ENCODE data around the gene TRIM69. TPM values are rescaled to one million over a fixed set of nuclear protein-coding genes. Genes with fewer than 3 reads are reported as not detected.
"Not testable (repeated sequence)": the region's sequence is repeated elsewhere in the genome, so short reads cannot be mapped to it uniquely, and the experiment has no call there.

TRIM69 gene
- total and polyA plus RNA-seq, 2 of the 8 experiments (the other 6 are each of a cell fraction or from before 2014, with no cell fraction given): 4.3 to 6.2 TPM

GRCh38 chr15:44739222-44739847 lies 3.0 kb downstream of the TRIM69 start:
- not testable (repeated sequence) for H3K4me1 ChIP-seq (replicated peaks in 1 of 4; ENCODE audit: control insufficient read depth in 3 of 4, insufficient read depth in 4 of 4, low read length in 3 of 4); H2BK15ac ChIP-seq (ENCODE audit: low read length); H3K23me2 ChIP-seq (ENCODE audit: low read depth, low read length); H3K9ac ChIP-seq (replicated peaks in 1 of 4; ENCODE audit: extremely low read depth in 1 of 4, low read depth in 3 of 4, low read length in 3 of 4); H4K8ac ChIP-seq (ENCODE audit: extremely low read depth, insufficient read depth, low read length); H3K4ac ChIP-seq (replicated peaks; ENCODE audit: insufficient read length, low read depth, low read length); H3K79me1 ChIP-seq (ENCODE audit: low read depth, low read length); FAIRE-seq; H3K14ac ChIP-seq (ENCODE audit: insufficient read length); H2AK5ac ChIP-seq (ENCODE audit: low read depth, low read length); H3K9me3 ChIP-seq (ENCODE audit: insufficient read depth in 2 of 2, low read depth in 1 of 2, low read length in 1 of 2); H3K4me2 ChIP-seq (ENCODE audit: insufficient read depth in 1 of 2, low read depth in 2 of 2, low read length in 2 of 2); H3K56ac ChIP-seq (replicated peaks; ENCODE audit: insufficient read length, low read depth, low read length); H3K27me3 ChIP-seq (replicated peaks in 1 of 4; ENCODE audit: control insufficient read depth in 3 of 4, extremely low read depth in 1 of 4, insufficient read depth in 3 of 4, low read length in 3 of 4); H3K18ac ChIP-seq (ENCODE audit: extremely low read depth, low read length); H4K5ac ChIP-seq (ENCODE audit: insufficient read length, low read depth, low read length); H2AFZ ChIP-seq (ENCODE audit: low read length); H3K36me3 ChIP-seq (ENCODE audit: control insufficient read depth in 2 of 4, insufficient read depth in 4 of 4, low read length in 3 of 4); H2BK5ac ChIP-seq (ENCODE audit: low read depth, low read length); H3K23ac ChIP-seq (ENCODE audit: insufficient read length); H2BK20ac ChIP-seq (ENCODE audit: low read length); H3K27ac ChIP-seq (ENCODE audit: low read depth, low read length); H2BK12ac ChIP-seq (ENCODE audit: low read depth, low read length); DNase-seq (ENCODE audit: low read depth in 1 of 2, low spot score in 2 of 2); H2BK120ac ChIP-seq (replicated peaks; ENCODE audit: low read depth, low read length); H4K20me1 ChIP-seq (replicated peaks in 1 of 2; ENCODE audit: control insufficient read depth in 1 of 2, insufficient read depth in 2 of 2, low read length in 2 of 2); H3K4me3 ChIP-seq (ENCODE audit: extremely low read depth in 1 of 4, insufficient read depth in 2 of 4, low read depth in 3 of 4, low read length in 4 of 4); H3K79me2 ChIP-seq (ENCODE audit: control insufficient read depth in 1 of 2, insufficient read depth in 2 of 2, low read length in 2 of 2); H4K91ac ChIP-seq (replicated peaks; ENCODE audit: insufficient read length, low read length)
- 84% methylated on average over 13 of the region's 24 CpGs; no CpG with 5 or more reads in 1 of the 2 experiments for WGBS, 2 experiments (ENCODE audit: extremely low coverage in 1 of 2, insufficient coverage in 1 of 2, insufficient read length in 1 of 2, insufficient replicate concordance in 2 of 2, low coverage in 1 of 2, low lambda C conversion rate in 2 of 2, missing lambda C conversion rate in 1 of 2)
- POLR2A ChIA-PET (ENCODE audit: partially characterized antibody): interaction anchor here (2.8 kb wide), 1 partner anchor 76 kb away, joined by 9 read pairs; the partner anchor contains the start of gene SPG11
- CTCF ChIA-PET (ENCODE audit: partially characterized antibody): interaction anchor here (0.7 to 5.0 kb wide), 27 partner anchors 8 to 182 kb away, joined by 3 to 87 read pairs (median 5); partner anchors contain the start of genes B2M, PATL2 and SPG11

GRCh38 chr15:44743454-44743853 lies 7.1 kb downstream of the TRIM69 start:
- H3K14ac ChIP-seq (ENCODE audit: insufficient read length); H3K79me2 ChIP-seq (ENCODE audit: control insufficient read depth in 1 of 2, insufficient read depth in 2 of 2, low read length in 2 of 2); H3K9ac ChIP-seq (replicated peaks in 1 of 4; ENCODE audit: extremely low read depth in 1 of 4, low read depth in 3 of 4, low read length in 3 of 4); H3K4ac ChIP-seq (replicated peaks; ENCODE audit: insufficient read length, low read depth, low read length); H3K4me2 ChIP-seq (ENCODE audit: insufficient read depth in 1 of 2, low read depth in 2 of 2, low read length in 2 of 2); H2BK12ac ChIP-seq (ENCODE audit: low read depth, low read length); H4K8ac ChIP-seq (ENCODE audit: extremely low read depth, insufficient read depth, low read length); H3K4me3 ChIP-seq (ENCODE audit: extremely low read depth in 1 of 4, insufficient read depth in 2 of 4, low read depth in 3 of 4, low read length in 4 of 4); H2BK15ac ChIP-seq (ENCODE audit: low read length); H3K23me2 ChIP-seq (ENCODE audit: low read depth, low read length); CTCF ChIA-PET (ENCODE audit: partially characterized antibody); DNase-seq (ENCODE audit: low read depth in 1 of 2, low spot score in 2 of 2); H3K36me3 ChIP-seq (ENCODE audit: control insufficient read depth in 2 of 4, insufficient read depth in 4 of 4, low read length in 3 of 4); H2BK120ac ChIP-seq (replicated peaks; ENCODE audit: low read depth, low read length); H3K9me3 ChIP-seq (ENCODE audit: insufficient read depth in 2 of 2, low read depth in 1 of 2, low read length in 1 of 2); H3K27me3 ChIP-seq (replicated peaks in 1 of 4; ENCODE audit: control insufficient read depth in 3 of 4, extremely low read depth in 1 of 4, insufficient read depth in 3 of 4, low read length in 3 of 4); H3K56ac ChIP-seq (replicated peaks; ENCODE audit: insufficient read length, low read depth, low read length); POLR2A ChIA-PET (ENCODE audit: partially characterized antibody); FAIRE-seq; H4K5ac ChIP-seq (ENCODE audit: insufficient read length, low read depth, low read length); H2BK5ac ChIP-seq (ENCODE audit: low read depth, low read length); H4K20me1 ChIP-seq (replicated peaks in 1 of 2; ENCODE audit: control insufficient read depth in 1 of 2, insufficient read depth in 2 of 2, low read length in 2 of 2); H2BK20ac ChIP-seq (ENCODE audit: low read length); H3K79me1 ChIP-seq (ENCODE audit: low read depth, low read length); H4K91ac ChIP-seq (replicated peaks; ENCODE audit: insufficient read length, low read length); H3K4me1 ChIP-seq (replicated peaks in 1 of 4; ENCODE audit: control insufficient read depth in 3 of 4, insufficient read depth in 4 of 4, low read length in 3 of 4); H3K23ac ChIP-seq (ENCODE audit: insufficient read length); H2AFZ ChIP-seq (ENCODE audit: low read length); H3K27ac ChIP-seq (ENCODE audit: low read depth, low read length); H3K18ac ChIP-seq (ENCODE audit: extremely low read depth, low read length); H2AK5ac ChIP-seq (ENCODE audit: low read depth, low read length): not testable (repeated sequence)
- WGBS, 2 experiments (ENCODE audit: extremely low coverage in 1 of 2, insufficient coverage in 1 of 2, insufficient read length in 1 of 2, insufficient replicate concordance in 2 of 2, low coverage in 1 of 2, low lambda C conversion rate in 2 of 2, missing lambda C conversion rate in 1 of 2): 62% methylated on average over 2 of the region's 2 CpGs; no CpG with 5 or more reads in 1 of the 2 experiments

Measured in H1 (cell line).